HepG2 (cell line): ENCODE data around the gene USP11. TPM values are rescaled to one million over a fixed set of nuclear protein-coding genes. Genes with fewer than 3 reads are reported as not detected.
A peak's percentile ranks its signal among the peaks of the same experiment; 100 is the strongest.

Experiments used
- ATAC-seq: fragments of 200-7000 bp; cut with Tn5 transposase; 3 replicates; pipeline ENCODE4 v1.9.1; 2020; ENCODE audit warnings: mild to moderate bottlenecking, moderate library complexity
- BruUV-seq: library from RNA; stranded (reverse); fragments of 400-500 nt; replicated peaks from 2 replicates; lab custom pipeline; 2021; lab: Mats Ljungman, UMichigan
- CTCF ChIA-PET: fragments of 300-600 bp; formaldehyde crosslinking; extraction: SDS; loops from one replicate; lab custom pipeline; 2021; ENCODE audit warnings: low total read pairs, inconsistent platforms, low intra/inter-chr PET ratio; lab: Yijun Ruan, JAX
- POLR2A ChIA-PET: fragments of 350-600 bp; sonication (Branson Sonifier 250); formaldehyde crosslinking; loops from one replicate; lab custom pipeline; 2020; ENCODE audit warnings: antibody characterized with exemption, inconsistent platforms; lab: Yijun Ruan, JAX
- DNase-seq: peaks from one replicate; pipeline ENCODE4 v3.0.0-alpha.2; 2015; ENCODE audit warnings: low spot score
- FAIRE-seq: peaks from 3 replicates; lab custom pipeline; 2011; peaks lifted over from hg19 to GRCh38; lab: Jason Lieb, UNC
- H2AFZ ChIP-seq: one replicate; pipeline ENCODE4 v1.6.1; 2011; ENCODE audit warnings: low read length, inconsistent platforms
- H3K27ac ChIP-seq: fragments of 300-600 bp; 3 replicates; pipeline ENCODE4 v1.8.0; 2011; ENCODE audit warnings: mixed run types, mild to moderate bottlenecking, mixed read lengths, low read length, inconsistent platforms; ENCODE audit not compliant: insufficient read depth; ENCODE audit errors: extremely low read length
- H3K27me3 ChIP-seq, 2 experiments: fragments of 200-600 bp in 1 of 2; 2 replicates in 1 of 2; 3 replicates in 1 of 2; pipeline versions ENCODE4 v1.6.0 to v1.8.0; 2011; ENCODE audit warnings: low read length in 2 of 2, mild to moderate bottlenecking in 2 of 2, moderate library complexity in 2 of 2, inconsistent platforms in 1 of 2; ENCODE audit not compliant: insufficient read depth in 2 of 2, control insufficient read depth in 1 of 2
- H3K36me3 ChIP-seq, 2 experiments: fragments of 200-600 bp in 1 of 2; replicated peaks in 1 of 2; 2 replicates in 1 of 2; 3 replicates in 1 of 2; pipeline versions ENCODE4 v1.5.1 to v1.8.0; 2011; ENCODE audit warnings: low read length in 2 of 2, inconsistent platforms in 1 of 2; ENCODE audit not compliant: insufficient read depth in 2 of 2, control insufficient read depth in 1 of 2
- H3K4me1 ChIP-seq: 2 replicates; pipeline ENCODE4 v1.5.1; 2012; ENCODE audit warnings: low read length, inconsistent platforms; ENCODE audit not compliant: insufficient read depth
- H3K4me2 ChIP-seq: 2 replicates; pipeline ENCODE4 v1.6.0; 2011; ENCODE audit warnings: low read depth, low read length, inconsistent platforms
- H3K4me3 ChIP-seq, 3 experiments: fragments of 200-600 bp in 1 of 3; sonication (generic), shearing (Covaris generic) in 1 of 3; replicated peaks in 1 of 3; 2 replicates each; pipeline ENCODE4 v1.5.1; 2011 to 2016; ENCODE audit warnings: low read length in 3 of 3, inconsistent platforms in 2 of 3, low read depth in 2 of 3, mild to moderate bottlenecking in 2 of 3, control low read depth in 1 of 3, mixed read lengths in 1 of 3; ENCODE audit not compliant: insufficient read depth in 1 of 3
- H3K79me2 ChIP-seq: one replicate; pipeline ENCODE4 v1.6.1; 2011; ENCODE audit warnings: low read length, inconsistent platforms; ENCODE audit not compliant: insufficient read depth
- H3K9ac ChIP-seq: 2 replicates; pipeline ENCODE4 v1.6.0; 2011; ENCODE audit warnings: mild to moderate bottlenecking, low read depth, low read length, inconsistent platforms; ENCODE audit not compliant: insufficient read depth
- H3K9me3 ChIP-seq: 2 replicates; pipeline ENCODE4 v1.5.1; 2012; ENCODE audit warnings: mild to moderate bottlenecking, low read length
- H4K20me1 ChIP-seq: 2 replicates; pipeline ENCODE4 v1.6.0; 2011; ENCODE audit warnings: inconsistent platforms, mild to moderate bottlenecking, low read length, moderate library complexity; ENCODE audit not compliant: insufficient read depth
- EHMT2 ChIP-seq: fragments of 200-600 bp; sonication (generic); IDR thresholded peaks from 2 replicates; pipeline ENCODE4 v1.7.0; 2017; ENCODE audit warnings: antibody characterized with exemption, low read depth, low read length, borderline replicate concordance
- FLYWCH1 ChIP-seq: sonication (generic); formaldehyde crosslinking; IDR thresholded peaks from 2 replicates; pipeline ENCODE4 v1.8.1; 2023; ENCODE audit warnings: mild to moderate bottlenecking, missing genetic modification reagents
- FOSL2 ChIP-seq: sonication (generic); formaldehyde crosslinking; IDR thresholded peaks from 2 replicates; pipeline ENCODE4 v1.4.0; 2020; ENCODE audit warnings: missing genetic modification reagents
- HOMEZ ChIP-seq: IDR thresholded peaks from 2 replicates; pipeline ENCODE4 v1.6.1; 2016; ENCODE audit warnings: low read depth
- KDM2A ChIP-seq: sonication (generic); formaldehyde crosslinking; IDR thresholded peaks from 2 replicates; pipeline ENCODE4 v1.4.0; 2020; ENCODE audit warnings: low read depth, missing genetic modification reagents, borderline replicate concordance
- RFXANK ChIP-seq: IDR thresholded peaks from 2 replicates; pipeline ENCODE4 v1.6.1; 2016
- RFXAP ChIP-seq: sonication (generic); formaldehyde crosslinking; IDR thresholded peaks from 2 replicates; pipeline ENCODE4 v1.4.0; 2020; ENCODE audit warnings: missing genetic modification reagents, borderline replicate concordance
- RORA ChIP-seq: sonication (generic); formaldehyde crosslinking; IDR thresholded peaks from 2 replicates; pipeline ENCODE4 v1.5.0; 2020; ENCODE audit warnings: mild to moderate bottlenecking, missing genetic modification reagents, moderate library complexity
- ZBTB4 ChIP-seq: sonication (generic); formaldehyde crosslinking; IDR thresholded peaks from 2 replicates; pipeline ENCODE4 v1.4.0; 2020; ENCODE audit warnings: missing genetic modification reagents, mild to moderate bottlenecking, borderline replicate concordance
- ZNF556 ChIP-seq: sonication (generic); formaldehyde crosslinking; IDR thresholded peaks from 2 replicates; pipeline ENCODE4 v1.4.0; 2020; ENCODE audit warnings: mild to moderate bottlenecking, missing genetic modification reagents, borderline replicate concordance
- WGBS: methylation state at CpG from one replicate; pipeline ENCODE4 v1.1.6; 2017; ENCODE audit warnings: low lambda C conversion rate; 5-methylcytosine and 5-hydroxymethylcytosine counted together
- in situ Hi-C: cut with HindIII; loops from 2 replicates; pipeline ENCODE4 v1.10.0; 2017; ENCODE audit warnings: low pct_unique_long_range_greater_than_20kb; ENCODE audit not compliant: extremely low pct_ligation_motif_present
- intact Hi-C: fragments of 100-400 bp; cut with micrococcal nuclease; formaldehyde crosslinking; loops from one replicate; pipeline ENCODE4 v1.10.0; 2022; ENCODE audit not compliant: unreplicated experiment
- polyA plus RNA-seq, 8 experiments: library from polyadenylated mRNA; depleted of rRNA in 3 of 8; stranded (reverse) in 7 of 8; unstranded in 1 of 8; fragments of >200 nt; fragmentation: Illumina TruSeq in 4 of 8; extraction: Trizol in 4 of 8; gene quantifications; 2 replicates each; pipeline versions ENCODE4 v1.2.1 to v1.2.3, GENCODE V29; 2011 to 2016; ENCODE audit warnings: low read depth in 4 of 8, missing spikeins in 1 of 8, mixed read lengths in 1 of 8; ENCODE audit not compliant: insufficient read depth in 1 of 8
- total RNA-seq, 5 experiments: library from RNA; depleted of rRNA; stranded (reverse); fragments of >200 nt; fragmentation: Illumina TruSeq; extraction: Trizol; gene quantifications; 2 replicates each; pipeline ENCODE4 v1.2.3, GENCODE V29; 2016; ENCODE audit warnings: low read depth in 1 of 5
- TF ChIP-seq, protein P1 (sequence below): fragments of 450-650 bp; IDR thresholded peaks from 2 replicates; pipeline ENCODE4 v1.6.1; 2017; ENCODE audit warnings: mild to moderate bottlenecking
- TF ChIP-seq, protein P2 (sequence below): sonication (generic); formaldehyde crosslinking; IDR thresholded peaks from 2 replicates; pipeline ENCODE4 v1.9.0; 2021; ENCODE audit warnings: missing genetic modification reagents, borderline replicate concordance
- TF ChIP-seq, protein P3 (sequence below): IDR thresholded peaks from 2 replicates; pipeline ENCODE4 v1.6.1; 2018; ENCODE audit warnings: missing genetic modification reagents, mild to moderate bottlenecking, missing compliant biosample characterization

The USP11 gene
- total and polyA plus RNA-seq, 2 of the 13 experiments (the other 11 are each of a cell fraction or from before 2014, with no cell fraction given) = 23.8 to 31.7 TPM

GRCh38 chrX:47191806-47192401, 40.9 kb upstream of the USP11 start:
- in situ Hi-C loops = loop anchor here (5.0 kb wide), 2 partner anchors 195 to 330 kb away; no protein-coding TSS in a partner anchor
- peak overlapping the region; percentile 82 for H3K4me2 ChIP-seq
- 67% methylated on average over 15 of the region's 16 CpGs for WGBS
- no peaks in the 10 kb centered on the region; a peak in 1 of 5 replicates for H3K27me3 ChIP-seq
- no peaks in the 10 kb centered on the region for H3K9me3 ChIP-seq
- no TSS peak for BruUV-seq
- peaks cover 39% of the 10 kb centered on the region for H3K4me1 ChIP-seq
- H3K36me3 ChIP-seq = no peaks in the 10 kb centered on the region
- ChIA-PET POLR2A (interaction anchor here (1.6 to 2.8 kb wide), 4 partner anchors 26 to 191 kb away, joined by 4 to 17 read pairs (median 11); partner anchors contain the start of genes NDUFB11, RBM10 and USP11), CTCF (no interaction called here)
- peaks cover 29% of the 10 kb centered on the region for H3K79me2 ChIP-seq
- DNase-seq (no peak), FAIRE-seq (no peak), ATAC-seq (no peak)
- no peak overlapping the region for H3K27ac ChIP-seq
- intact Hi-C loops = loop anchor here (2.0 kb wide), 1 partner anchor 121 kb away; no protein-coding TSS in a partner anchor
- no peak overlapping the region for H2AFZ ChIP-seq
- no peaks in the 10 kb centered on the region; the same call in 1 of the 2 replicates for H4K20me1 ChIP-seq
- H3K4me3 ChIP-seq = peak overlapping the region; percentile 60 to 71 (median 66)
- H3K9ac ChIP-seq = peak overlapping the region; percentile 62; the same call in 1 of the 2 replicates
- TF ChIP-seq, protein P1, sequence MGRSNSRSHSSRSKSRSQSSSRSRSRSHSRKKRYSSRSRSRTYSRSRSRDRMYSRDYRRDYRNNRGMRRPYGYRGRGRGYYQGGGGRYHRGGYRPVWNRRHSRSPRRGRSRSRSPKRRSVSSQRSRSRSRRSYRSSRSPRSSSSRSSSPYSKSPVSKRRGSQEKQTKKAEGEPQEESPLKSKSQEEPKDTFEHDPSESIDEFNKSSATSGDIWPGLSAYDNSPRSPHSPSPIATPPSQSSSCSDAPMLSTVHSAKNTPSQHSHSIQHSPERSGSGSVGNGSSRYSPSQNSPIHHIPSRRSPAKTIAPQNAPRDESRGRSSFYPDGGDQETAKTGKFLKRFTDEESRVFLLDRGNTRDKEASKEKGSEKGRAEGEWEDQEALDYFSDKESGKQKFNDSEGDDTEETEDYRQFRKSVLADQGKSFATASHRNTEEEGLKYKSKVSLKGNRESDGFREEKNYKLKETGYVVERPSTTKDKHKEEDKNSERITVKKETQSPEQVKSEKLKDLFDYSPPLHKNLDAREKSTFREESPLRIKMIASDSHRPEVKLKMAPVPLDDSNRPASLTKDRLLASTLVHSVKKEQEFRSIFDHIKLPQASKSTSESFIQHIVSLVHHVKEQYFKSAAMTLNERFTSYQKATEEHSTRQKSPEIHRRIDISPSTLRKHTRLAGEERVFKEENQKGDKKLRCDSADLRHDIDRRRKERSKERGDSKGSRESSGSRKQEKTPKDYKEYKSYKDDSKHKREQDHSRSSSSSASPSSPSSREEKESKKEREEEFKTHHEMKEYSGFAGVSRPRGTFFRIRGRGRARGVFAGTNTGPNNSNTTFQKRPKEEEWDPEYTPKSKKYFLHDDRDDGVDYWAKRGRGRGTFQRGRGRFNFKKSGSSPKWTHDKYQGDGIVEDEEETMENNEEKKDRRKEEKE = no peak
- TF ChIP-seq EHMT2 (no peak), KDM2A (CRISPR knock-in tag) (no peak), RFXAP (no peak), FOSL2 (no peak), RORA (CRISPR knock-in tag) (no peak), ZBTB4 (no peak), FLYWCH1 (no peak), RFXANK (CRISPR knock-in tag) (no peak), HOMEZ (CRISPR knock-in tag) (no peak), ZNF556 (CRISPR knock-in tag) (no peak)
- TF ChIP-seq, protein P2, sequence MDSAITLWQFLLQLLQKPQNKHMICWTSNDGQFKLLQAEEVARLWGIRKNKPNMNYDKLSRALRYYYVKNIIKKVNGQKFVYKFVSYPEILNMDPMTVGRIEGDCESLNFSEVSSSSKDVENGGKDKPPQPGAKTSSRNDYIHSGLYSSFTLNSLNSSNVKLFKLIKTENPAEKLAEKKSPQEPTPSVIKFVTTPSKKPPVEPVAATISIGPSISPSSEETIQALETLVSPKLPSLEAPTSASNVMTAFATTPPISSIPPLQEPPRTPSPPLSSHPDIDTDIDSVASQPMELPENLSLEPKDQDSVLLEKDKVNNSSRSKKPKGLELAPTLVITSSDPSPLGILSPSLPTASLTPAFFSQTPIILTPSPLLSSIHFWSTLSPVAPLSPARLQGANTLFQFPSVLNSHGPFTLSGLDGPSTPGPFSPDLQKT (CRISPR knock-in tag) = no peak
- TF ChIP-seq, protein P3, sequence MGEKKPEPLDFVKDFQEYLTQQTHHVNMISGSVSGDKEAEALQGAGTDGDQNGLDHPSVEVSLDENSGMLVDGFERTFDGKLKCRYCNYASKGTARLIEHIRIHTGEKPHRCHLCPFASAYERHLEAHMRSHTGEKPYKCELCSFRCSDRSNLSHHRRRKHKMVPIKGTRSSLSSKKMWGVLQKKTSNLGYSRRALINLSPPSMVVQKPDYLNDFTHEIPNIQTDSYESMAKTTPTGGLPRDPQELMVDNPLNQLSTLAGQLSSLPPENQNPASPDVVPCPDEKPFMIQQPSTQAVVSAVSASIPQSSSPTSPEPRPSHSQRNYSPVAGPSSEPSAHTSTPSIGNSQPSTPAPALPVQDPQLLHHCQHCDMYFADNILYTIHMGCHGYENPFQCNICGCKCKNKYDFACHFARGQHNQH (CRISPR knock-in tag) = no peak
